K562 (cell line): ENCODE data around the gene MED13L. TPM values are rescaled to one million over a fixed set of nuclear protein-coding genes. Genes with fewer than 3 reads are reported as not detected.

Source experiments
- ATAC-seq: fragments of 200-7000 bp; cut with Tn5 transposase; 3 replicates; pipeline ENCODE4 v1.9.1; 2020; ENCODE audit warnings: moderate library complexity
- BruUV-seq: library from RNA; stranded (reverse); fragments of 400-500 nt; replicated peaks from 2 replicates; lab custom pipeline; 2021; lab: Mats Ljungman, UMichigan
- CTCF ChIA-PET: fragments of 300-600 bp; formaldehyde crosslinking; extraction: SDS; loops from one replicate; lab custom pipeline; 2021; ENCODE audit warnings: low intra/inter-chr PET ratio; lab: Yijun Ruan, JAX
- POLR2A ChIA-PET: fragments of 300-600, 350-650 bp; sonication (Branson Sonifier 250); formaldehyde crosslinking; extraction: SDS; loops from one replicate; lab custom pipeline; 2021; ENCODE audit warnings: antibody characterized with exemption, inconsistent platforms; lab: Yijun Ruan, JAX
- DNase-seq, 4 experiments: peaks; one replicate each; pipeline versions ENCODE4 v3.0.0 to v3.0.0-alpha.2; 2011 to 2018; ENCODE audit warnings: low spot score in 3 of 4, mixed read lengths in 3 of 4; ENCODE audit errors: extremely low read depth in 1 of 4
- FAIRE-seq: peaks from 2 replicates; lab custom pipeline; 2011; peaks lifted over from hg19 to GRCh38; lab: Jason Lieb, UNC
- H2AFZ ChIP-seq: 2 replicates; pipeline ENCODE4 v1.6.0; 2011; ENCODE audit warnings: low read depth, low read length, control low read depth, inconsistent platforms
- H3K27ac ChIP-seq: fragments of 200-600 bp; 3 replicates; pipeline ENCODE4 v1.8.0; 2011; ENCODE audit warnings: low read depth, mild to moderate bottlenecking, control low read depth, inconsistent platforms, low read length, moderate library complexity, mixed read lengths; ENCODE audit errors: extremely low read depth
- H3K27me3 ChIP-seq, 2 experiments: fragments of 300-600 bp in 1 of 2; 2 replicates in 1 of 2; 3 replicates in 1 of 2; pipeline versions ENCODE4 v1.6.0 to v1.8.0; 2011; ENCODE audit warnings: inconsistent platforms in 2 of 2, low read length in 2 of 2, mild to moderate bottlenecking in 1 of 2, mixed read lengths in 1 of 2, moderate library complexity in 1 of 2; ENCODE audit not compliant: control insufficient read depth in 2 of 2, insufficient read depth in 2 of 2
- H3K36me3 ChIP-seq: fragments of 300-600 bp; 3 replicates; pipeline ENCODE4 v1.8.0; 2011; ENCODE audit warnings: mild to moderate bottlenecking, low read length, inconsistent platforms; ENCODE audit not compliant: control insufficient read depth, insufficient read depth
- H3K4me1 ChIP-seq, 2 experiments: fragments of 200-600 bp in 1 of 2; replicated peaks in 1 of 2; 2 replicates in 1 of 2; 3 replicates in 1 of 2; pipeline versions ENCODE4 v1.5.1 to v1.8.0; 2011; ENCODE audit warnings: inconsistent platforms in 2 of 2, low read length in 2 of 2, mild to moderate bottlenecking in 1 of 2, mixed read lengths in 1 of 2, moderate library complexity in 1 of 2; ENCODE audit not compliant: control insufficient read depth in 2 of 2, insufficient read depth in 2 of 2
- H3K4me2 ChIP-seq: 2 replicates; pipeline ENCODE4 v1.6.1; 2011; ENCODE audit warnings: low read length, control low read depth, inconsistent platforms, mixed read lengths; ENCODE audit not compliant: insufficient read depth
- H3K4me3 ChIP-seq: fragments of 200-600 bp; sonication (generic), shearing (Covaris generic); 2 replicates; pipeline ENCODE4 v1.5.1; 2016; ENCODE audit warnings: control low read depth, inconsistent platforms
- H3K79me2 ChIP-seq: fragments of 200-600 bp; 3 replicates; pipeline ENCODE4 v1.8.0; 2011; ENCODE audit warnings: low read length, inconsistent platforms; ENCODE audit not compliant: control insufficient read depth, insufficient read depth
- H3K9ac ChIP-seq, 2 experiments: 2 replicates each; pipeline versions ENCODE4 v1.6.0 to v1.6.1; 2011; ENCODE audit warnings: low read depth in 2 of 2, low read length in 2 of 2, control low read depth in 1 of 2, inconsistent platforms in 1 of 2, mild to moderate bottlenecking in 1 of 2, mixed read lengths in 1 of 2; ENCODE audit not compliant: insufficient read depth in 1 of 2
- H3K9me1 ChIP-seq: one replicate; pipeline ENCODE4 v1.6.0; 2011; ENCODE audit warnings: inconsistent platforms, mild to moderate bottlenecking, low read length, moderate library complexity; ENCODE audit not compliant: control insufficient read depth, insufficient read depth
- H3K9me3 ChIP-seq: replicated peaks from 2 replicates; pipeline ENCODE4 v1.5.1; 2011; ENCODE audit warnings: low read depth, low read length, inconsistent platforms; ENCODE audit not compliant: control insufficient read depth, insufficient read depth
- H4K20me1 ChIP-seq: replicated peaks from 2 replicates; pipeline ENCODE4 v1.6.1; 2011; ENCODE audit warnings: low read length, inconsistent platforms, mixed read lengths; ENCODE audit not compliant: control insufficient read depth, insufficient read depth
- BCOR ChIP-seq: fragments of 450-650 bp; IDR thresholded peaks from 2 replicates; pipeline ENCODE4 v1.6.1; 2016
- CBX5 ChIP-seq: IDR thresholded peaks from 2 replicates; pipeline ENCODE4 v1.6.1; 2014; ENCODE audit warnings: low read depth, borderline replicate concordance
- FOXJ2 ChIP-seq: fragments of 200-800 bp; sonication (Bioruptor generic); IDR thresholded peaks from 2 replicates; pipeline ENCODE4 v1.6.1; 2016; ENCODE audit warnings: missing genetic modification characterization, missing compliant biosample characterization
- FOXO4 ChIP-seq: fragments of 450-650 bp; formaldehyde crosslinking; IDR thresholded peaks from 2 replicates; pipeline ENCODE4 v1.4.0; 2020; ENCODE audit warnings: mild to moderate bottlenecking, moderate library complexity
- KDM1A ChIP-seq, 2 experiments: fragments of 450-650 bp; IDR thresholded peaks; 2 replicates each; pipeline ENCODE4 v1.6.1; 2016; ENCODE audit warnings: mild to moderate bottlenecking in 2 of 2
- KDM5B ChIP-seq: fragments of 200-600 bp; sonication (generic); IDR thresholded peaks from 2 replicates; pipeline ENCODE4 v1.6.1; 2012; ENCODE audit warnings: low read depth, mild to moderate bottlenecking, moderate library complexity, low read length, control low read depth, inconsistent platforms; ENCODE audit not compliant: insufficient replicate concordance
- NFRKB ChIP-seq: fragments of 450-650 bp; IDR thresholded peaks from 2 replicates; pipeline ENCODE4 v1.6.1; 2016; ENCODE audit warnings: low read depth
- RBM25 ChIP-seq: fragments of 200-400 bp; formaldehyde crosslinking; IDR thresholded peaks from 2 replicates; pipeline ENCODE4 v1.6.1; 2018; ENCODE audit warnings: low read length, low read depth, moderate library complexity; ENCODE audit not compliant: severe bottlenecking
- THRAP3 ChIP-seq: fragments of 450-650 bp; IDR thresholded peaks from 2 replicates; pipeline ENCODE4 v1.6.1; 2016; ENCODE audit warnings: mild to moderate bottlenecking, inconsistent platforms, borderline replicate concordance
- ZNF146 ChIP-seq: IDR thresholded peaks from one replicate; pipeline ENCODE4 v1.6.1; 2018; ENCODE audit warnings: missing compliant biosample characterization; ENCODE audit not compliant: unreplicated experiment
- ZNF695 ChIP-seq: fragments of 450-650 bp; formaldehyde crosslinking; IDR thresholded peaks from 2 replicates; pipeline ENCODE4 v1.4.0; 2020; ENCODE audit warnings: mild to moderate bottlenecking, moderate library complexity
- WGBS: fragments of 100-300 bp; shearing (Covaris generic); methylation state at CpG from one replicate; pipeline ENCODE4 v1.1.6; 2016; ENCODE audit warnings: low coverage, mixed read lengths; ENCODE audit not compliant: insufficient coverage; ENCODE audit errors: missing lambda C conversion rate; 5-methylcytosine and 5-hydroxymethylcytosine counted together
- in situ Hi-C: fragments of 300-500 bp; cut with MboI; formaldehyde crosslinking; loops from 4 replicates; pipeline ENCODE4 v1.15.0; 2018; ENCODE audit warnings: inconsistent platforms, mixed read lengths
- intact Hi-C: fragments of 100-400 bp; cut with micrococcal nuclease; formaldehyde crosslinking; loops from 2 replicates; pipeline ENCODE4 v1.14.2; 2022
- polyA plus RNA-seq, 8 experiments: library from polyadenylated mRNA; depleted of rRNA in 4 of 8; stranded (reverse) in 5 of 8; unstranded in 3 of 8; fragments of >200 nt; fragmentation: Nextera tagmentation in 2 of 8; fragmentation: Illumina TruSeq in 1 of 8; extraction: Ambion mirVana in 2 of 8; extraction: Trizol in 1 of 8; gene quantifications; 2 replicates each; pipeline versions ENCODE4 v1.2.1 to v1.2.3, GENCODE V29; 2011 to 2014; ENCODE audit warnings: inconsistent platforms in 1 of 8, missing spikeins in 1 of 8
- total RNA-seq, 7 experiments: library from RNA; depleted of rRNA in 6 of 7; stranded (reverse); fragments of >200 nt in 6 of 7; fragmentation: Illumina TruSeq in 2 of 7; extraction: Trizol in 2 of 7; gene quantifications; 2 replicates each; pipeline versions ENCODE4 v1.2.1 to v1.2.3, GENCODE V29; 2011 to 2021; ENCODE audit warnings: low replicate concordance in 1 of 7
- TF ChIP-seq, protein P1 (sequence below): IDR thresholded peaks from 2 replicates; pipeline ENCODE4 v1.6.1; 2016; ENCODE audit warnings: missing genetic modification characterization, missing compliant biosample characterization
- TF ChIP-seq, protein P2 (sequence below): fragments of 450-650 bp; IDR thresholded peaks from 2 replicates; pipeline ENCODE4 v1.6.1; 2017; ENCODE audit warnings: antibody characterized with exemption

The MED13L gene
- total and polyA plus RNA-seq, 9 of the 15 experiments (the other 6 are each of a cell fraction or from before 2014, with no cell fraction given): 13.4 to 90.3 (median 36.9) TPM

- ChIA-PET CTCF (no interaction called here), POLR2A (interaction anchor here (0.6 kb wide), 2 partner anchors 184 to 226 kb away, joined by 3 to 6 read pairs; no protein-coding TSS in a partner anchor)
- no peaks in the 10 kb centered on the region for H3K79me2 ChIP-seq
- H3K9me1 ChIP-seq: no peaks in the 10 kb centered on the region
- ATAC-seq: no peak
- TF ChIP-seq KDM5B (no peak), ZNF146 (peak; percentile 97), THRAP3 (0 out of 2 replicates have a peak, but pooled peaks have one; percentile 48), FOXJ2 (tag) (no peak), RBM25 (peak; percentile 82), FOXO4 (CRISPR knock-in tag) (no peak), KDM1A (IDR thresholded peaks at IDR 0.05) (0 out of 4 replicates have a peak, but pooled peaks have one; percentile 14 to 24), BCOR (peak; percentile 70), NFRKB (no peak), ZNF695 (CRISPR knock-in tag) (no peak), CBX5 (no peak)
- TF ChIP-seq, protein P1, sequence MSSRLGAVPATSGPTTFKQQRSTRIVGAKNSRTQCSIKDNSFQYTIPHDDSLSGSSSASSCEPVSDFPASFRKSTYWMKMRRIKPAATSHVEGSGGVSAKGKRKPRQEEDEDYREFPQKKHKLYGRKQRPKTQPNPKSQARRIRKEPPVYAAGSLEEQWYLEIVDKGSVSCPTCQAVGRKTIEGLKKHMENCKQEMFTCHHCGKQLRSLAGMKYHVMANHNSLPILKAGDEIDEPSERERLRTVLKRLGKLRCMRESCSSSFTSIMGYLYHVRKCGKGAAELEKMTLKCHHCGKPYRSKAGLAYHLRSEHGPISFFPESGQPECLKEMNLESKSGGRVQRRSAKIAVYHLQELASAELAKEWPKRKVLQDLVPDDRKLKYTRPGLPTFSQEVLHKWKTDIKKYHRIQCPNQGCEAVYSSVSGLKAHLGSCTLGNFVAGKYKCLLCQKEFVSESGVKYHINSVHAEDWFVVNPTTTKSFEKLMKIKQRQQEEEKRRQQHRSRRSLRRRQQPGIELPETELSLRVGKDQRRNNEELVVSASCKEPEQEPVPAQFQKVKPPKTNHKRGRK (tag): peak; percentile 74
- TF ChIP-seq, protein P2, sequence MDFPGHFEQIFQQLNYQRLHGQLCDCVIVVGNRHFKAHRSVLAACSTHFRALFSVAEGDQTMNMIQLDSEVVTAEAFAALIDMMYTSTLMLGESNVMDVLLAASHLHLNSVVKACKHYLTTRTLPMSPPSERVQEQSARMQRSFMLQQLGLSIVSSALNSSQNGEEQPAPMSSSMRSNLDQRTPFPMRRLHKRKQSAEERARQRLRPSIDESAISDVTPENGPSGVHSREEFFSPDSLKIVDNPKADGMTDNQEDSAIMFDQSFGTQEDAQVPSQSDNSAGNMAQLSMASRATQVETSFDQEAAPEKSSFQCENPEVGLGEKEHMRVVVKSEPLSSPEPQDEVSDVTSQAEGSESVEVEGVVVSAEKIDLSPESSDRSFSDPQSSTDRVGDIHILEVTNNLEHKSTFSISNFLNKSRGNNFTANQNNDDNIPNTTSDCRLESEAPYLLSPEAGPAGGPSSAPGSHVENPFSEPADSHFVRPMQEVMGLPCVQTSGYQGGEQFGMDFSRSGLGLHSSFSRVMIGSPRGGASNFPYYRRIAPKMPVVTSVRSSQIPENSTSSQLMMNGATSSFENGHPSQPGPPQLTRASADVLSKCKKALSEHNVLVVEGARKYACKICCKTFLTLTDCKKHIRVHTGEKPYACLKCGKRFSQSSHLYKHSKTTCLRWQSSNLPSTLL: no peak
- no peaks in the 10 kb centered on the region for H4K20me1 ChIP-seq
- H3K9me3 ChIP-seq: no peaks in the 10 kb centered on the region
- WGBS: 51% methylated on average over 3 of the region's 3 CpGs
- H3K27ac ChIP-seq: no peak overlapping the region
- in situ Hi-C loops (no loop called here), intact Hi-C loops (no loop called here)
- no TSS peak for BruUV-seq
- H3K27me3 ChIP-seq: no peaks in the 10 kb centered on the region
- H3K4me1 ChIP-seq: no peaks in the 10 kb centered on the region
- no peak overlapping the region for H3K4me2 ChIP-seq
- DNase-seq: no peak
- H3K9ac ChIP-seq: no peak overlapping the region
- H3K4me3 ChIP-seq: no peak overlapping the region
- H2AFZ ChIP-seq: no peak overlapping the region
- no peak for FAIRE-seq
- no peaks in the 10 kb centered on the region for H3K36me3 ChIP-seq
These were observed 19.8 kb upstream of the MED13L start for GRCh38 chr12:116297224-116297834.
